ENCODE data around the gene GSPT1. TPM values are rescaled to one million over a fixed set of nuclear protein-coding genes. Genes with fewer than 3 reads are reported as not detected.

The GSPT1 gene
- total RNA-seq, 1 experiment from 2014 or later: 173 TPM

GRCh38 chr16:11836650-11837244 is 79.0 kb downstream of the GSPT1 start:
- H2AK5ac ChIP-seq (ENCODE audit: insufficient read length, low read length): no peak overlapping the region
- H3K27me3 Mint-ChIP-seq (ENCODE audit: low read depth): no peaks in the 10 kb centered on the region
- no peak overlapping the region for H3K23ac ChIP-seq (ENCODE audit: insufficient read length, low read depth, low read length)
- H2BK5ac ChIP-seq (ENCODE audit: insufficient read length, low read length): no peak overlapping the region
- no peak overlapping the region for H3K4me2 ChIP-seq (ENCODE audit: insufficient read depth, insufficient read length, low read length)
- H2AFZ ChIP-seq (ENCODE audit: low read length): no peak overlapping the region
- H3T11ph ChIP-seq (ENCODE audit: low read length): no peak overlapping the region
- no peak for DNase-seq
- peaks cover 32 to 59% (median 52%) of the 10 kb centered on the region in 3 experiments for H3K36me3 Mint-ChIP-seq (ENCODE audit: insufficient read depth in 1 of 3, low read depth in 3 of 3)
- no peak overlapping the region for H4K91ac ChIP-seq (ENCODE audit: insufficient read length, low read depth, low read length)
- H3K27me3 ChIP-seq (ENCODE audit: insufficient read depth, low read length): no peaks in the 10 kb centered on the region
- peak overlapping the region; percentile 83 to 94 (median 84); a peak in 6 of 7 replicates for H3K27ac Mint-ChIP-seq
- no peak overlapping the region for H2BK15ac ChIP-seq (ENCODE audit: low read depth, low read length)
- no peak overlapping the region for H4K5ac ChIP-seq (ENCODE audit: insufficient read length, low read depth, low read length)
- H4K20me1 ChIP-seq (ENCODE audit: control insufficient read depth, insufficient read depth, insufficient read length): peaks cover 2% of the 10 kb centered on the region
- H3K9ac ChIP-seq (ENCODE audit: extremely low read depth, insufficient read length, low read length): no peak overlapping the region
- WGBS (ENCODE audit: extremely low coverage, insufficient read length, low lambda C conversion rate): no CpG with 5 or more reads among the region's 7 CpGs
- no peak overlapping the region for H3K18ac ChIP-seq (ENCODE audit: insufficient read length, low read depth, low read length)
- H3K79me1 ChIP-seq (ENCODE audit: insufficient read depth, low read depth, low read length, poor library complexity, severe bottlenecking): no peaks in the 10 kb centered on the region
- H3K14ac ChIP-seq (ENCODE audit: insufficient read depth, low read length): no peak overlapping the region
- H3K4me3 Mint-ChIP-seq: no peak overlapping the region
- H3K4ac ChIP-seq (ENCODE audit: low read depth, low read length): no peak overlapping the region
- H3K9me3 ChIP-seq (ENCODE audit: control insufficient read depth, low read depth, low read length): no peaks in the 10 kb centered on the region
- H2BK20ac ChIP-seq (ENCODE audit: low read depth, low read length, poor library complexity, severe bottlenecking): no peak overlapping the region
- no peak overlapping the region for H2BK120ac ChIP-seq (ENCODE audit: low read depth, low read length, poor library complexity, severe bottlenecking)
- no peak overlapping the region for H3K56ac ChIP-seq (ENCODE audit: insufficient read length, low read depth, low read length)
- H2BK12ac ChIP-seq (ENCODE audit: insufficient read length, low read depth, low read length): no peak overlapping the region
- peak overlapping the region; percentile 63 for H3K27ac ChIP-seq (ENCODE audit: insufficient read length, low read depth, low read length)
- no peaks in the 10 kb centered on the region; a peak in 1 of 5 replicates for H3K9me3 Mint-ChIP-seq
- no peaks in the 10 kb centered on the region for H3K4me1 ChIP-seq (ENCODE audit: insufficient read depth, low read length)
- no peaks in the 10 kb centered on the region for H3K79me2 ChIP-seq (ENCODE audit: insufficient read depth, low read length)
- H4K8ac ChIP-seq (replicated peaks; ENCODE audit: insufficient read length, low read depth, low read length): no peak overlapping the region
- H3K23me2 ChIP-seq (ENCODE audit: insufficient read length, low read depth, low read length, poor library complexity, severe bottlenecking): no peaks in the 10 kb centered on the region
- H3K4me1 Mint-ChIP-seq: peaks cover 9 to 12% of the 10 kb centered on the region in 2 experiments
- TF ChIP-seq, protein P1, sequence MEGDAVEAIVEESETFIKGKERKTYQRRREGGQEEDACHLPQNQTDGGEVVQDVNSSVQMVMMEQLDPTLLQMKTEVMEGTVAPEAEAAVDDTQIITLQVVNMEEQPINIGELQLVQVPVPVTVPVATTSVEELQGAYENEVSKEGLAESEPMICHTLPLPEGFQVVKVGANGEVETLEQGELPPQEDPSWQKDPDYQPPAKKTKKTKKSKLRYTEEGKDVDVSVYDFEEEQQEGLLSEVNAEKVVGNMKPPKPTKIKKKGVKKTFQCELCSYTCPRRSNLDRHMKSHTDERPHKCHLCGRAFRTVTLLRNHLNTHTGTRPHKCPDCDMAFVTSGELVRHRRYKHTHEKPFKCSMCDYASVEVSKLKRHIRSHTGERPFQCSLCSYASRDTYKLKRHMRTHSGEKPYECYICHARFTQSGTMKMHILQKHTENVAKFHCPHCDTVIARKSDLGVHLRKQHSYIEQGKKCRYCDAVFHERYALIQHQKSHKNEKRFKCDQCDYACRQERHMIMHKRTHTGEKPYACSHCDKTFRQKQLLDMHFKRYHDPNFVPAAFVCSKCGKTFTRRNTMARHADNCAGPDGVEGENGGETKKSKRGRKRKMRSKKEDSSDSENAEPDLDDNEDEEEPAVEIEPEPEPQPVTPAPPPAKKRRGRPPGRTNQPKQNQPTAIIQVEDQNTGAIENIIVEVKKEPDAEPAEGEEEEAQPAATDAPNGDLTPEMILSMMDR (conservative IDR thresholded peaks at IDR 0.05): no peak
